Endothelial cell of umbilical vein (primary cell): ENCODE results near the gene HBZ. TPM values are rescaled to one million over a fixed set of nuclear protein-coding genes. Genes with fewer than 3 reads are reported as not detected.
A peak's percentile ranks its signal among the peaks of the same experiment; 100 is the strongest.

ENCODE experiments used
- BruUV-seq: library from RNA; stranded (reverse); fragments of 400-500 nt; replicated peaks from 2 replicates; lab custom pipeline; 2021; lab: Mats Ljungman, UMichigan
- CTCF ChIA-PET: fragments of 300-600, 350-600 bp; sonication (Branson Sonifier 250); formaldehyde crosslinking; loops from one replicate; lab custom pipeline; 2021; ENCODE audit warnings: antibody characterized with exemption, inconsistent platforms; lab: Charles Lee
- POLR2A ChIA-PET: fragments of 300-600, 350-600 bp; sonication (Branson Sonifier 250); formaldehyde crosslinking; loops from one replicate; lab custom pipeline; 2021; ENCODE audit warnings: antibody characterized with exemption, inconsistent platforms; lab: Charles Lee
- DNase-seq: peaks from one replicate; pipeline ENCODE4 v3.0.0-alpha.2; 2011; ENCODE audit warnings: low read depth, low spot score
- FAIRE-seq: peaks from 2 replicates; lab custom pipeline; 2011; peaks lifted over from hg19 to GRCh38; lab: Jason Lieb, UNC
- H2AFZ ChIP-seq: 2 replicates; pipeline ENCODE4 v1.6.0; 2012; ENCODE audit warnings: low read depth, low read length, control low read depth, inconsistent platforms
- H3K27ac ChIP-seq: 2 replicates; pipeline ENCODE4 v1.5.1; 2011; ENCODE audit warnings: low read depth, mild to moderate bottlenecking, control low read depth, low read length, moderate library complexity; ENCODE audit not compliant: insufficient read depth
- H3K27me3 ChIP-seq, 2 experiments: 2 replicates each; pipeline versions ENCODE4 v1.6.0 to v1.6.1; 2011; ENCODE audit warnings: low read length in 2 of 2, mixed read lengths in 1 of 2; ENCODE audit not compliant: control insufficient read depth in 2 of 2, insufficient read depth in 2 of 2
- H3K36me3 ChIP-seq, 2 experiments: 2 replicates in 1 of 2; 3 replicates in 1 of 2; pipeline ENCODE4 v1.5.1; 2011; ENCODE audit warnings: low read length in 2 of 2, mild to moderate bottlenecking in 1 of 2, moderate library complexity in 1 of 2; ENCODE audit not compliant: control insufficient read depth in 2 of 2, insufficient read depth in 2 of 2; ENCODE audit errors: extremely low read depth in 1 of 2
- H3K4me1 ChIP-seq: 3 replicates; pipeline ENCODE4 v1.5.1; 2011; ENCODE audit warnings: mild to moderate bottlenecking, low read length; ENCODE audit not compliant: control insufficient read depth, insufficient read depth; ENCODE audit errors: extremely low read depth
- H3K4me2 ChIP-seq: 2 replicates; pipeline ENCODE4 v1.6.1; 2011; ENCODE audit warnings: low read length, control low read depth, mixed read lengths; ENCODE audit not compliant: insufficient read depth
- H3K4me3 ChIP-seq, 3 experiments: fragments of 200-600 bp in 1 of 3; sonication (generic), shearing (Covaris generic) in 1 of 3; replicated peaks in 1 of 3; 2 replicates each; pipeline ENCODE4 v1.5.1; 2011 to 2016; ENCODE audit warnings: control low read depth in 3 of 3, low read length in 3 of 3, mild to moderate bottlenecking in 2 of 3, inconsistent platforms in 1 of 3, low read depth in 1 of 3, moderate library complexity in 1 of 3; ENCODE audit not compliant: insufficient read depth in 1 of 3
- H3K79me2 ChIP-seq: 2 replicates; pipeline ENCODE4 v1.6.0; 2012; ENCODE audit warnings: low read length, inconsistent platforms; ENCODE audit not compliant: control insufficient read depth, insufficient read depth
- H3K9ac ChIP-seq: replicated peaks from 2 replicates; pipeline ENCODE3; 2011; ENCODE audit warnings: low read length, control low read depth; ENCODE audit not compliant: insufficient read depth; ENCODE audit errors: extremely low read depth
- H3K9me1 ChIP-seq: replicated peaks from 3 replicates; pipeline ENCODE4 v1.6.0; 2011; ENCODE audit warnings: mild to moderate bottlenecking, low read length; ENCODE audit not compliant: control insufficient read depth, insufficient read depth; ENCODE audit errors: extremely low read depth
- H3K9me3 ChIP-seq: replicated peaks from 2 replicates; pipeline ENCODE4 v1.5.1; 2012; ENCODE audit warnings: low read length, inconsistent platforms; ENCODE audit not compliant: control insufficient read depth, insufficient read depth
- H4K20me1 ChIP-seq: replicated peaks from 2 replicates; pipeline ENCODE3; 2011; ENCODE audit warnings: mild to moderate bottlenecking, low read length; ENCODE audit not compliant: control insufficient read depth, insufficient read depth; ENCODE audit errors: extremely low read depth
- CTCF ChIP-seq, 2 donors: IDR thresholded peaks; 1 replicate in 1 of 2; 2 replicates in 1 of 2; pipeline ENCODE4 v1.5.1; 2011; ENCODE audit warnings: low read length in 2 of 2, mild to moderate bottlenecking in 2 of 2, moderate library complexity in 2 of 2, control low read depth in 1 of 2, inconsistent platforms in 1 of 2, low read depth in 1 of 2; ENCODE audit not compliant: insufficient read depth in 1 of 2; ENCODE audit errors: extremely low read depth in 1 of 2
- FOS ChIP-seq: IDR thresholded peaks from 2 replicates; pipeline ENCODE4 v1.6.1; 2011; ENCODE audit warnings: mild to moderate bottlenecking, low read length, moderate library complexity, borderline replicate concordance; ENCODE audit not compliant: insufficient read depth
- POLR2AphosphoS5 ChIP-seq: IDR thresholded peaks from 2 replicates; pipeline ENCODE4 v1.6.1; 2012; ENCODE audit warnings: low read depth, mild to moderate bottlenecking, control low read depth, low read length, moderate library complexity; ENCODE audit not compliant: insufficient read depth
- dilution Hi-C: fragments of 300-500 bp; cut with MboI; formaldehyde crosslinking; loops from one replicate; pipeline ENCODE4 v1.15.0; 2019; ENCODE audit warnings: low sequenced_read_pairs; ENCODE audit not compliant: extremely low pct_ligation_motif_present
- intact Hi-C: fragments of 100-400 bp; cut with micrococcal nuclease; formaldehyde crosslinking; loops from one replicate; pipeline ENCODE4 v1.10.0; 2022
- polyA plus RNA-seq, 4 experiments: library from polyadenylated mRNA; depleted of rRNA in 3 of 4; stranded (reverse) in 3 of 4; unstranded in 1 of 4; fragments of >200 nt; gene quantifications; 2 replicates each; pipeline versions ENCODE4 v1.2.1 to v1.2.3, GENCODE V29; 2011 to 2012; ENCODE audit warnings: missing spikeins in 1 of 4
- total RNA-seq: library from RNA; stranded (reverse); gene quantifications from 2 replicates; pipeline ENCODE4 v1.2.3, GENCODE V29; 2021

The HBZ gene
- total and polyA plus RNA-seq, 2 donors (not counting 3 experiments of a cell fraction or from before 2014, with no cell fraction given) = not detected

- no peak for FAIRE-seq
- BruUV-seq = no TSS peak
- intact Hi-C loops (no loop called here), dilution Hi-C loops (no loop called here)
- no peak overlapping the region for H2AFZ ChIP-seq
- H3K4me2 ChIP-seq = no peak overlapping the region
- ChIA-PET CTCF (interaction anchor here (1.0 to 2.1 kb wide), 3 partner anchors 10 to 173 kb away, joined by 4 to 6 read pairs (median 5); no protein-coding TSS in a partner anchor), POLR2A (no interaction called here)
- TF ChIP-seq CTCF (IDR thresholded peaks at IDR 0.05; ENCODE audit: extremely low read depth in 1 of 2, insufficient read depth in 1 of 2, low read depth in 1 of 2, low read length in 2 of 2) = peak in 1 of 2 donors; percentile 5
- TF ChIP-seq POLR2AphosphoS5 = no peak
- no peaks in the 10 kb centered on the region for H3K27me3 ChIP-seq
- no peak overlapping the region for H3K27ac ChIP-seq
- no peaks in the 10 kb centered on the region for H3K4me1 ChIP-seq
- no peaks in the 10 kb centered on the region for H4K20me1 ChIP-seq
- no peaks in the 10 kb centered on the region for H3K79me2 ChIP-seq
- no peaks in the 10 kb centered on the region for H3K9me1 ChIP-seq
- H3K4me3 ChIP-seq = no peak overlapping the region
- DNase-seq = no peak
- no peaks in the 10 kb centered on the region for H3K9me3 ChIP-seq
- H3K9ac ChIP-seq = no peak overlapping the region
- peaks cover 15 to 43% of the 10 kb centered on the region in 2 experiments for H3K36me3 ChIP-seq
Measured at GRCh38 chr16:188674-189073, 36.2 kb downstream of the HBZ start.

- Histone ChIP-seq H3K79me2 (no peaks in the 10 kb centered on the region), H3K27ac (no peak overlapping the region), H3K9me1 (no peaks in the 10 kb centered on the region), H3K27me3 (no peaks in the 10 kb centered on the region), H3K9me3 (no peaks in the 10 kb centered on the region), H2AFZ (no peak overlapping the region), H3K4me2 (no peak overlapping the region), H3K9ac (no peak overlapping the region), H4K20me1 (no peaks in the 10 kb centered on the region), H3K4me3 (no peak overlapping the region), H3K36me3 (peaks cover 20 to 51% of the 10 kb centered on the region in 2 experiments), H3K4me1 (no peaks in the 10 kb centered on the region)
- POLR2A ChIA-PET = no interaction called here
- FAIRE-seq (no peak), DNase-seq (no peak)
- TF ChIP-seq FOS = no peak
- dilution Hi-C loops (no loop called here), intact Hi-C loops (no loop called here)
- no TSS peak for BruUV-seq
- CTCF ChIA-PET = interaction anchor here (1.8 kb wide), 1 partner anchor 9 kb away, joined by 5 read pairs; no protein-coding TSS in a partner anchor
Measured at GRCh38 chr16:189604-190186, 37.3 kb downstream of the HBZ start.
